HepG2 (cell line): Measurements from ENCODE around the gene AGBL1.

Source experiments
- BHLHE40 ChIP-seq: IDR thresholded peaks from 2 replicates; pipeline ENCODE4 v1.6.1; 2011; ENCODE audit warnings: low read length, improper control_type of control experiment
- KLF12 ChIP-seq: sonication (generic); formaldehyde crosslinking; IDR thresholded peaks from 2 replicates; pipeline ENCODE4 v1.4.0; 2020; ENCODE audit warnings: missing genetic modification reagents, borderline replicate concordance
- KLF16 ChIP-seq, 2 experiments: sonication (generic) in 1 of 2; formaldehyde crosslinking in 1 of 2; IDR thresholded peaks; 2 replicates each; pipeline versions ENCODE4 v1.6.1 to v1.8.0; 2016 to 2023; ENCODE audit warnings: missing genetic modification reagents in 2 of 2, missing compliant biosample characterization in 1 of 2
- SAFB2 ChIP-seq: sonication (generic); formaldehyde crosslinking; IDR thresholded peaks from 2 replicates; pipeline ENCODE4 v1.5.1; 2020; ENCODE audit warnings: missing genetic modification reagents, low read depth, mild to moderate bottlenecking, borderline replicate concordance
- ZNF275 ChIP-seq: sonication (generic); formaldehyde crosslinking; IDR thresholded peaks from 2 replicates; pipeline ENCODE4 v1.8.0; 2022; ENCODE audit warnings: missing genetic modification reagents, mild to moderate bottlenecking, inconsistent platforms, borderline replicate concordance

- no peak for TF ChIP-seq BHLHE40
- no peak for TF ChIP-seq ZNF275
- TF ChIP-seq KLF12 (CRISPR knock-in tag): no peak
- TF ChIP-seq KLF16 (CRISPR knock-in tag; IDR thresholded peaks at IDR 0.05): no peak
- no peak for TF ChIP-seq SAFB2 (CRISPR knock-in tag)
Observed at GRCh38 chr15:86041399-86041798, 38.3 kb upstream of the AGBL1 start.
